Esophagus (tissue), 2 donors: ENCODE data around the gene PCAT6. TPM values are rescaled to one million over a fixed set of nuclear protein-coding genes. Genes with fewer than 3 reads are reported as not detected.

Experiments
- H3K27ac ChIP-seq, 2 donors: one replicate each; pipeline ENCODE4 v1.5.1; 2013; ENCODE audit warnings: low read depth in 2 of 2, mild to moderate bottlenecking in 2 of 2, inconsistent platforms in 1 of 2, low read length in 1 of 2, moderate library complexity in 1 of 2
- H3K27me3 ChIP-seq, 2 donors: one replicate each; pipeline ENCODE4 v1.6.1; 2013; ENCODE audit warnings: low read length in 2 of 2, control low read depth in 1 of 2, mild to moderate bottlenecking in 1 of 2; ENCODE audit not compliant: insufficient read depth in 2 of 2, control insufficient read depth in 1 of 2
- H3K36me3 ChIP-seq, 2 donors: one replicate each; pipeline ENCODE4 v1.6.1; 2013; ENCODE audit warnings: low read length in 1 of 2; ENCODE audit not compliant: control insufficient read depth in 2 of 2, insufficient read depth in 2 of 2
- H3K4me1 ChIP-seq, 2 donors: one replicate each; pipeline ENCODE4 v1.6.1; 2013; ENCODE audit warnings: low read length in 1 of 2; ENCODE audit not compliant: control insufficient read depth in 2 of 2, insufficient read depth in 2 of 2
- H3K4me3 ChIP-seq, 2 donors: one replicate each; pipeline ENCODE4 v1.5.1; 2013; ENCODE audit warnings: low read length in 2 of 2, mild to moderate bottlenecking in 2 of 2, low read depth in 1 of 2, moderate library complexity in 1 of 2
- H3K9me3 ChIP-seq, 2 donors: one replicate each; pipeline ENCODE4 v1.6.1; 2013; ENCODE audit warnings: mild to moderate bottlenecking in 2 of 2, low read depth in 1 of 2, low read length in 1 of 2, moderate library complexity in 1 of 2; ENCODE audit not compliant: control insufficient read depth in 2 of 2, insufficient read depth in 1 of 2
- WGBS, 2 donors: extraction: QIAGEN DNeasy Blood & Tissue Kit; methylation state at CpG; one replicate each; pipeline ENCODE4 v1.1.7; 2013; 5-methylcytosine and 5-hydroxymethylcytosine counted together
- polyA plus RNA-seq, 2 donors: library from polyadenylated mRNA; stranded (reverse); fragments of 200-250 nt; gene quantifications; one replicate each; pipeline ENCODE4 v1.2.3, GENCODE V29; 2013
- donor health status: healthy with polysubstance abuse.
- donor health status: Bipolar disorder and iron deficiency.

The PCAT6 gene
- polyA plus RNA-seq = 1 to 10 TPM; 4.1 to 8.9 TPM

GRCh38 chr1:202810615-202811295 is at the start of gene PCAT6:
TSS of gene PCAT6 (plus strand) at chr1:202810954.
- no peaks in the 10 kb centered on the region for H3K36me3 ChIP-seq
- no peaks in the 10 kb centered on the region for H3K9me3 ChIP-seq
- H3K4me3 ChIP-seq = peak within 1 kb of the TSS; percentile 67 to 82
- WGBS, 2 donors = 0% methylated on average over 53 of the region's 53 CpGs
- peaks cover 4 to 14% of the 10 kb centered on the region in 2 donors for H3K4me1 ChIP-seq
- H3K27ac ChIP-seq = peak within 1 kb of the TSS; percentile 86 to 93
- no peaks in the 10 kb centered on the region for H3K27me3 ChIP-seq

DNA sequence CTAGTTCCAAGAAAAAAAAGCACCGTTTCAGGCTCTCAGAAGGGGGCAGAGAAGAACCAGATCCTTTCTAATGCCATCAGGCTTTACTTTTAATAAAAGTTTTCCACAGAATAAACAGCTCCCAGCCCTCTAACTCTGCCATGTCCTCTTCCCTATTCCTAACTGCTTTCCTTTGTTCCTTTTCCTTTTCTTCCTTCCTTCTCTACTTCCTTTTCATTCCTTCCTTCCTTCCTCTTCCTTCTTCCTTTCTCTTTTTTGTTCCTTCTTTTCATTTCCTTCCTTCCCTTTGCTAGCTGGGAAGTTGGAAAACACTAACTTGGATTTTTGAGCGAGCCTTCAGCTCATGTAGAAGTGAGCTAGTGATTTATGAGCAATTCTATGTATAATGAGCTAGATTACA is 48.7 kb upstream of the PCAT6 start:
- peaks cover 5 to 10% of the 10 kb centered on the region in 2 donors for H3K36me3 ChIP-seq
- no peak overlapping the region for H3K27ac ChIP-seq
- 52 to 61% methylated on average over 2 of the region's 2 CpGs for WGBS, 2 donors
- no peak overlapping the region for H3K4me3 ChIP-seq
- no peaks in the 10 kb centered on the region for H3K9me3 ChIP-seq
- H3K27me3 ChIP-seq = no peaks in the 10 kb centered on the region
- no peaks in the 10 kb centered on the region for H3K4me1 ChIP-seq

GRCh38 chr1:202765721-202766120 is 45.0 kb upstream of the PCAT6 start:
- no peaks in the 10 kb centered on the region for H3K27me3 ChIP-seq
- 91 to 94% methylated on average over 1 of the region's 1 CpG for WGBS, 2 donors

DNA sequence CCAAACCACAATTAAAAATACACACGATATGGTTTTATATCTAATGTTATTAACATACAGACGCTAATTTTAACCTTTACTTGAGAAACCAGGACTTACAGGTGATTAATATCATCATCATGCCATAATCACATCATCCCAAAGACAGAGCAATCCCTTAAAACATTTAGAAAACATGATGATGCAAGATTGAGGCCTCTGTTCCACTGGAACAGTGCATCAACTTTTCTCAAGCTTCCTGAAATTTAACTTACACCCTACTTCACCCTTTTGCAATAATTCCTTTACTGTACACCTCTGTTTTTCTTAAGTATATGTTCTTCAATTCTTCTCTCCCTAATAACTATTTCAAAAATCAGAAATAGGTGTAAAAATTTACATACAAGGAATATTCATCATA is 40.6 kb upstream of the PCAT6 start:
- no peaks in the 10 kb centered on the region for H3K27me3 ChIP-seq
- H3K4me1 ChIP-seq = no peaks in the 10 kb centered on the region
- no peak overlapping the region for H3K4me3 ChIP-seq
- no peaks in the 10 kb centered on the region for H3K9me3 ChIP-seq
- peaks cover 2 to 6% of the 10 kb centered on the region in 2 donors for H3K36me3 ChIP-seq
- no peak overlapping the region for H3K27ac ChIP-seq
- WGBS, 2 donors = 90 to 91% methylated on average over 2 of the region's 2 CpGs

More at GRCh38 chr1:202765721-202766120, 45.0 kb upstream of the PCAT6 start:
- no peak overlapping the region for H3K27ac ChIP-seq
- H3K9me3 ChIP-seq = no peaks in the 10 kb centered on the region
- H3K4me1 ChIP-seq = no peaks in the 10 kb centered on the region
- no peak overlapping the region for H3K4me3 ChIP-seq
- peaks cover 5 to 6% of the 10 kb centered on the region in 2 donors for H3K36me3 ChIP-seq

DNA sequence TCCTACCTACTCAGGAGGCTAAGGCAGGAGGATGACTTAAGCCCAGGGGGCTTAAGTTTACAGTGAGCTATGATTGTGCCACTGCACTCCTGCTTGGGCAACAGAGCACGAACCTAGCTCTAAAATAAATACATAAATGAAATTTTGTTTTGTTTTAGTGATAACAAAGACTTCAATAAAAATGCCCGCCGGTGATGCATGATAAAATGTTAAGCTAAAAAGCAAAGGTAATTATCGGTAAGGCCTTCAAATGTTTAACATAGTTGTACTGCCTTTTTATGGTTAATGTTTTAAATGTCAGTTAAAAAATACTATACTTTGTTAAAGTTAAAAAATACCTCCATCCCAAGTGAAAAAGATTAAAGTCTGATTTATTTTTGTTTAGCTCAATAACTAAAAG is 29.6 kb upstream of the PCAT6 start:
- Histone ChIP-seq H3K4me1 (no peaks in the 10 kb centered on the region), H3K4me3 (no peak overlapping the region), H3K27ac (no peak overlapping the region), H3K9me3 (no peaks in the 10 kb centered on the region), H3K36me3 (no peaks in the 10 kb centered on the region), H3K27me3 (no peaks in the 10 kb centered on the region)
- 57 to 63% methylated on average over 4 of the region's 4 CpGs for WGBS, 2 donors

- WGBS, 2 donors = 81 to 86% methylated on average over 4 of the region's 4 CpGs
- H3K9me3 ChIP-seq = no peaks in the 10 kb centered on the region
- no peaks in the 10 kb centered on the region for H3K27me3 ChIP-seq
- H3K27ac ChIP-seq = no peak overlapping the region
- no peaks in the 10 kb centered on the region for H3K36me3 ChIP-seq
- H3K4me3 ChIP-seq = no peak overlapping the region
- H3K4me1 ChIP-seq = no peaks in the 10 kb centered on the region
Measured at GRCh38 chr1:202786804-202787203, 23.9 kb upstream of the PCAT6 start.

DNA sequence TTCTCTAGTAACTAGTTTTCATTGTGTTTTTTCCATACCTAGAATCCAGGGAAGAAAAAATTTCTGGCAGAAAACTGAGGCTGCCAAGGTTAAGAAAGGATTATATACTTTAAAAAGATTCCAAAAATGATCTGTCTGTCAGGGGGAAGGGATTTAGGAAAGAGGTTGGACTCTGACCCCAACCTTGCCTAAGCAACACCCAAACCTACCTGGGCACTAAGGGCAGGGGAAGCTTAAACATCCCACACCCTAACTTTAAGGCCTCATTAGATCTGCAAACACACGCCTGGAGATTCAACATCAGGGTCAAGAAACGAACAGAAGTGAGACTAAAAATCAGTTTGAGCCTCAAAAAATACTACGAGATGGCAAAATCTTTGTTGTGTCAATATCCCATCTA is 22.0 kb upstream of the PCAT6 start:
- no peak overlapping the region for H3K27ac ChIP-seq
- no peaks in the 10 kb centered on the region for H3K4me1 ChIP-seq
- no peaks in the 10 kb centered on the region for H3K36me3 ChIP-seq
- no peaks in the 10 kb centered on the region for H3K9me3 ChIP-seq
- H3K27me3 ChIP-seq = no peaks in the 10 kb centered on the region
- no peak overlapping the region for H3K4me3 ChIP-seq
- WGBS, 2 donors = 60 to 62% methylated on average over 3 of the region's 3 CpGs

- Histone ChIP-seq H3K4me1 (peaks cover 0 to 1% of the 10 kb centered on the region in 2 donors), H3K4me3 (no peak overlapping the region), H3K36me3 (peaks cover 0 to under 1% of the 10 kb centered on the region in 2 donors), H3K9me3 (no peaks in the 10 kb centered on the region), H3K27me3 (no peaks in the 10 kb centered on the region), H3K27ac (no peak overlapping the region)
- 69 to 88% methylated on average over 4 of the region's 4 CpGs for WGBS, 2 donors
Measured at GRCh38 chr1:202791077-202791747, 19.5 kb upstream of the PCAT6 start.

DNA sequence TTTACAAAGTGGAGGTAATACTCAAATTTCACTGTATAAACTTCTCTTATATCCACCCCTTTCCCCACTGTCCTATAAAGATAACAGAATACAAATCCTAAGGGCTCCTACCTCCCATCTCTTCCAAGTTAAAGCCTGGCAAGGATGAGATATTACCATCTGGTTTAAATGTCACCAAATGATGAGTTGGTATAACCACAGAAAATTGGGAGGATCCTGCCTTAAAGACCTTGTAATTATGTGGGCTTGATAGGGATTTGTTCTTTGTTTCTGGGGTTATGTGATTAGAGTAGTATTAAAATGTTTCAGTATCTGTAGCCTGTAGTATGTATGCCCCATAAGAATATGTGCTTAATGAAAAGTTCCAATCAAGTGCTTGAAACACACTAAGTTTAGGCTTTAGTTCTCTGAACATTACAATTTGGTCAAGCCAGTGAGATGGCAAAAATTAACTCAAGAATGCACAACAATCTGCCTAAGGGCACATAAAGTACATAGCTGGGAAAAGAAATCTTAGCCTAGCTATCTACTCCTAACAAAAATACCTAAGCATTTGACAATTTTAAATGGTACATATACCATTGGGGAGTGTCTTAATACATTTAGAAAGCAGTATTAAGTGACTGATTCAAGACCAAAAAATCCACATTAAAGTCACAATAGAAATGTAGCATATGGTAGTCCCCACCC is 16.6 kb upstream of the PCAT6 start:
- Histone ChIP-seq H3K27ac (no peak overlapping the region), H3K4me3 (no peak overlapping the region), H3K36me3 (peaks cover 0 to 2% of the 10 kb centered on the region in 2 donors), H3K9me3 (no peaks in the 10 kb centered on the region), H3K4me1 (peaks cover 0 to 7% of the 10 kb centered on the region in 2 donors), H3K27me3 (no peaks in the 10 kb centered on the region)
